ENCODE data around the gene RHBDD1.

Gene RHBDD1

GRCh38 chr2:226984750-226985582 is 149.1 kb downstream of the RHBDD1 start:
- DNase-seq (ENCODE audit: low spot score) = peak; percentile 90

- no peak for DNase-seq (ENCODE audit: low spot score)
These were observed 149.7 kb downstream of the RHBDD1 start for GRCh38 chr2:226985583-226985946.

- DNase-seq (ENCODE audit: low spot score) = no peak
These were observed 155.8 kb downstream of the RHBDD1 start for GRCh38 chr2:226991663-226992062.

- DNase-seq (ENCODE audit: low spot score) = no peak
These were observed 157.3 kb downstream of the RHBDD1 start for GRCh38 chr2:226993171-226993570.

DNA sequence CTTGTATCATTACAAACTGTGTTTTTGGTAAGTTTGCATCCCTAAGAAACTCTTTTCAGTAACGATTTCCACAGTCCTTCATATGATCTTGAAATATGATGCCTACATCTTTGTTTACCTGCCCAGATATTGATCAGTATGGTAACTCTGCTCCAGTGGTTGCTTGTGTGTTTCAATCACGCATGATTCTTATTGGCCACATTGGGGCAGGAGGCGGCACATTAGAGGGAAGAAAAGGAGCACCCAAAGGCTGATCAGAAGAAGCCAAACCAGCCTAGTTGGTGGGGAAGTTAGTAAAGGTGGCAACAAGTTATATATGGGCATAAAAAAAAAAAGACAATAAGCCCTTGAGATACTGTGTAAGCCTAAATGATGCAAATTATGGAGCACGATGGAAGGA is 158.9 kb downstream of the RHBDD1 start:
- no peak for DNase-seq (ENCODE audit: low spot score)

DNA sequence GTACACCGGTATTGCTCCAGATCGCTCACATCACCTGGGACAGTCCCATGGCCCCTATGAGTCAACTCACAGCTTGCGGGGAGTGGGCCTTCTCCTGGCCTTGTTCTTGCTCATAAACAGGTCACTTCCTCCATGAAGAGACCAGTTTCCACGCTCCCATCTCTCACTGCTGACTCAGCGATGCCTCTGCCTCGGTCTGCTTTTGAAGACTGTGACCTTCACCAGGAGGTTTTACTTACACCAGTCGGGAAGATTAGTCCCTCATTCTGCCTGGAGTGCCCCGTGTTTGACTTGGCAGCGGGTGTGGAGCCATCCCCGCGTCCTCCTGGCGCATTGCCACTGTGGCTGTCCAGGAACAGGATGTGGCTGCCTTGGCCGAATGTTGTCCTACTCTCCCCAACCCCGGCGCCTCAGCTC is 159.8 kb downstream of the RHBDD1 start:
- DNase-seq (ENCODE audit: low spot score) = peak; percentile 31

DNA sequence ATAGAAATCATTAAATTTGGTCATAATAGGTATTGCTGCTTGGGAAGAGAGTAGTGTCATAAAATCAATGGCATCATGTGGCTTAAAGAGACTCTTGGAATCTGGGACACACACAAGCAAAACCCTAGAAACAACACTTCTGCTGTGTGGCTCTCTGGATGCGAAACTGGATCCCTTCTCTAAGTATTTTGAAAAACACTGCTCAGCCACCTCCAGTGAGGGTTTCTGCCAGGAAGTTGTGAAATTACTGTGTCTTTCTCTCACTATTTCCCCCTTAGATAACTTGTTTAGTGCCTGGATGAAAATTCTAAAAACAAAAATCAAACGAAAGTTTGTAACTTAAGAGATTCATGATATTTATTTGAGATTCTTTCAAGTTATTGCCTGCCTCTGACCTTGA is 163.8 kb downstream of the RHBDD1 start:
- DNase-seq (ENCODE audit: low spot score) = peak; percentile 26

DNA sequence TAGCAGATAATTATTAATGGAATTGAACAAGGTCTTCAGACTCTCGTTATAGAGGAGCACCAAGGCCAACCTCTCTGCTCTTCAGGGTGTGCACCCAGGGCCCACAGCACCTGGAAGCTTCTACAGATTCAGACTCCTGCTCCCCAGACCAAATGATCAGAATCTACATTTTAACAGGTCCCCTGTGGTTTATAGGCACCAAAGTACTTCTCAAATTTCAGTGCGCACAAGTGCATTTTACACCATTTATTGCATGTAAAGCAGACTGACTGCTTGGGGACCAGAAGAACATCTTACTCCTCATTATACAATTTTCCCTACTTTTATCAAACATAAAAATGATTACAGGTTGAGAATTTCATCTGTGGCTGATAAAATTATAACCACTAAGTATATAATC is 164.3 kb downstream of the RHBDD1 start:
- DNase-seq (ENCODE audit: low spot score) = no peak

DNA sequence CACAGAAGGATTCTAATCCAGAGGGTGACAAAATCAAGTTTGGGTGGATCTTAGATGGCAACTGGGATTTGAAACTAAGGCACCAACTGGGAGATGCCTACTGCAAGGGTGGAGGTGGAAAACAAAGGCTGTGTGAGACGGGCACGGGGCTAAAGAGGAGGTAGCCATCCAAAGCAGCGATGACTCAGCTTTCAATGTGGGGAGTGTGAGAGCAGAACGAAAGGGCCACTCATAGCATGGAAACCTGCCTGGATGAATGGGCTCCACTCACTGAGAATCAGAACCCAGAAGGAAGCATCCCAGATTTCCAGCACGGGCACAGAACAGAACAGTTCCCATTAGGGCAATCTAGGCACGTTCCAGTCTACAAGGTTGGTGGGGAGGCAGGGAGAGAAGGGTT is 168.6 kb downstream of the RHBDD1 start:
- no peak for DNase-seq (ENCODE audit: low spot score)

GRCh38 chr2:227006189-227006897 is 170.5 kb downstream of the RHBDD1 start:
- no peak for DNase-seq (ENCODE audit: low spot score)

- no peak for DNase-seq (ENCODE audit: low spot score)
These were observed 171.3 kb downstream of the RHBDD1 start for GRCh38 chr2:227007148-227007547.

DNA sequence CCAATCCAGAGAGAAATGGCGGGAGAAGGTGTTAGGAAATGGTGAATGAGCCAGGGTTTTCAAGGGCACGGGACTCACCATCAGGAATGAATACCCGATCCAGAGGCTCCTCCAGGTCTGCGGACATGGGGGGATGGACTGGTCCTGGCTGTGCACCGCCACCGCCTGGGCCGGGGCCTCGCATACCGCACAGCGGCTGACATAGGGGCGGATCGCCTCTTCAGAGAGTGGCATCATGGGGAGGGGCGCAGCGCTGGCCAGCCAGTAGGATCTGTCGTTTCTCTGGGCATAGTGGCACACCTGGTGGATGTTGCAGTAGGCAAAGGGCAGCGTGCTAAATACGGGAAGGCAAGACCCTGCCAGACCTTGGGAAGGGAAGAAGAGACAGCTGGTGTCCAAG is 172.1 kb downstream of the RHBDD1 start:
- DNase-seq (ENCODE audit: low spot score) = no peak

DNA sequence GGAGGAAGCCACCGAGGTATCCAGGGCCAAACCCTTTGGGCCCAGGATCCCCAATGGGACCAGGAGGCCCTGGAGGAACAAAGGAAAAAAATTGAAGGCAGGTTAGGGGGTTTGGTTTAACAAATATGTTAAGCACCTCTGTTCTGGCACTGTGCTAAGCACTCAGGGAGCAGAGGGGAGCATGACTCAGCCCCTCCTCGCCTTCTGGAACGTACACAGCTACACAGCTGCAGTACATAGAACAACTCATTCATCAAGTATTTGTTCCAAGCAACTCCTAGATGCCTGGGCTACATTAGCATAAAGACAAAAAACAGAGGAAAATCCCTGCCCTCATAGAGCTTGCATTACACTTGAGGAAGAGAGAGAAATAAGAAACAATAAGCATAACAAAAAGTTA is 174.6 kb downstream of the RHBDD1 start:
- no peak for DNase-seq (ENCODE audit: low spot score)

DNA sequence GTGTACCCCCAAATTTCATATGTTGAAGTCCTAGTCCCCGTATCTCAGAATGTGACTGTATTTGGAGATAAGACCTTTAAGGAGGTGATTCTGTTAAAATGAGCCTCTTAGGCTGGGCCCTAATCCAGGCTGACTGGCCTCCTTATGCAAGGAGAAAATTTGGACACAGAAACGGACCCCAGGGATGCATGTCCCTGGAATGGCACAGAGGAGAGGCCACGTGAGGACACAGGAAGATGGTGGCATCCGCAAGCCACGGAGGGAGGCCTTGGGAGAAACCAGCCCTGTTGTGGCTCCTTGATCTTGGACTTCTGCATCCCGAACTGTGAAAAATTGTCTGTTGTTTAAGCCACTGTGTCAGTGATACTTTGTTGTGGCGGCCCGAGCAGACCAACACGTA is 177.5 kb downstream of the RHBDD1 start:
- DNase-seq (ENCODE audit: low spot score) = no peak

DNA sequence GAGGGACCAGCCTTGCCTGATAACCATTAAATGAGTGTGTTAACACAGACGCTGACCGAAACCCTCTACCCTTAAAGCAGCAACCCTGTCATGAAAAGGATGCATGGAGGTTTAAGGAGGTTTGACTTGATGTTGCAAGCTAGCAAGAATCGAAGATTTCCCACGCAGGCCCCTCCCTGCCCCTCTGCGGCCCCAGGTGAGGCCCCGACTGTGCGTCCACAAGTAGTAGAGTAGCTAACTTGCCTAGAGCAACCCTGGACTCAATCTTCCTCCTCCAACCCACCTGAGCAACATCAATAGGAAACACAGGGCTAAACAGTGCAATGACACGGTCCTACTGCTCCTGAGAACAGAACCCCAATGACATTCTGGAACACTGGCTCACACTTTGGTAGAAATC is 178.0 kb downstream of the RHBDD1 start:
- no peak for DNase-seq (ENCODE audit: low spot score)

DNA sequence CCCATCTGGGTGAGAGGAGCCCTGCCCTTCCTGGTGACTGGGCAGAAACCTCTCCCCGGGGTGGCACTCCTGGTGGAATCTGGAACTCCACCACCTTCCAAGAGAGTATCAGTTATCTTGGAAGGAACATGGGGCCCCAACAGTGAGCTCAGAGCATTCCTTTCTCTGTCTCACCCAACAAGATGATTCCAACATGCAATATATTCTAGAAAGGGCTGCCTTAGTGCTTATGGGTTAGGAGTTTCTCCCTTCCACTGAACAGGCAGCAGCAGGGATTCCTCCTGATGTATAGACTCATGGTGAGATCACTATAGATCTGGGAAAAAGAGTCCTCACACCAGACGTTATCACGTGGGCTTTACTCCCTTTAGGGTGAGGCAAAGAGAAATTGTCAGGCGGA is 181.0 kb downstream of the RHBDD1 start:
- no peak for DNase-seq (ENCODE audit: low spot score)

GRCh38 chr2:227020416-227020815 is 184.6 kb downstream of the RHBDD1 start:
- DNase-seq (ENCODE audit: low spot score) = peak; percentile 73

DNA sequence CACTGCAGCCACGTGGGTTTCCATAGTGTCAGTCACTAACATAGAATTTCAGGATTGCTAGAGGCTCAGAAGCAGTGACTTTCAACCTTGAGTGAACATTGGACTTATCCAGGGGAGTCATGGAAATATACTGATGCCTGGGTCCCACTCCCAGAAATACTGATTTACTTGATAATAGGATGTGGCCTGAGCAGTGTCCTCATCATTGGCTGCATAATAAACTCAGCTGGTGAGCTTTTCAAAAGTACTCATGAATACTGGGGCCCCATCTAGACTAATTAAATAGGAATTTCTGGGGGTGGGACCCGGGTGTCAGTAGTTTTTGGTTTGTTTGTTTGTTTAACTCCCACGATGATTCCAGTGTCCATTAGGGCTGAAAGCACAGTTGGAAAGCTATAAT is 186.8 kb downstream of the RHBDD1 start:
- no peak for DNase-seq (ENCODE audit: low spot score)

DNA sequence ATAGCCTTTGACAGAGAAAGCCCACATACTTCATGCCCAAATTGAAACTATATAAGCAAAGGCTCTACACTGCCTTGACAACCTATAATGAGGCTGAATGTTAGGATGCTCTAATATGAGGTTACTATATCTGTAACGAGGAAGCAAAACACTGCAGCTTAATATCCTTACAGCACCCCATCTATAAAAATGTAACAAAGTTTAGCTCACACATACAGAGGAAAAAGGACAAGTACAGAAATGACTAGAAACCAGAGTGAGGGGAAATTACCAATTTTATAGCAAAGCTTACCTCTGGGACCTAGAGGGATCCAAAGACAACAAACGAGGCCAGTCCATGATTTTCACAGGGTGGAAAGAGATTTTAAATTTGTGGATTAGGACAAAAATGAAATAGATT is 189.7 kb downstream of the RHBDD1 start:
- no peak for DNase-seq (ENCODE audit: low spot score)

- peak; percentile 12 for DNase-seq (ENCODE audit: low spot score)
These were observed 193.7 kb downstream of the RHBDD1 start for GRCh38 chr2:227029426-227030105.

- DNase-seq (ENCODE audit: low spot score) = no peak
These were observed 194.9 kb downstream of the RHBDD1 start for GRCh38 chr2:227030789-227031188.

GRCh38 chr2:227031379-227031778 is 195.5 kb downstream of the RHBDD1 start:
- no peak for DNase-seq (ENCODE audit: low spot score)

All from pons (tissue), 1 donor.